IPS-11a (cell line): ENCODE data around the gene RIMS1.

Experiments used
- H3K4me3 ChIP-seq: one replicate; pipeline ENCODE4 v1.5.1; 2013; ENCODE audit warnings: low read depth, low read length, control low read depth

The RIMS1 gene

DNA sequence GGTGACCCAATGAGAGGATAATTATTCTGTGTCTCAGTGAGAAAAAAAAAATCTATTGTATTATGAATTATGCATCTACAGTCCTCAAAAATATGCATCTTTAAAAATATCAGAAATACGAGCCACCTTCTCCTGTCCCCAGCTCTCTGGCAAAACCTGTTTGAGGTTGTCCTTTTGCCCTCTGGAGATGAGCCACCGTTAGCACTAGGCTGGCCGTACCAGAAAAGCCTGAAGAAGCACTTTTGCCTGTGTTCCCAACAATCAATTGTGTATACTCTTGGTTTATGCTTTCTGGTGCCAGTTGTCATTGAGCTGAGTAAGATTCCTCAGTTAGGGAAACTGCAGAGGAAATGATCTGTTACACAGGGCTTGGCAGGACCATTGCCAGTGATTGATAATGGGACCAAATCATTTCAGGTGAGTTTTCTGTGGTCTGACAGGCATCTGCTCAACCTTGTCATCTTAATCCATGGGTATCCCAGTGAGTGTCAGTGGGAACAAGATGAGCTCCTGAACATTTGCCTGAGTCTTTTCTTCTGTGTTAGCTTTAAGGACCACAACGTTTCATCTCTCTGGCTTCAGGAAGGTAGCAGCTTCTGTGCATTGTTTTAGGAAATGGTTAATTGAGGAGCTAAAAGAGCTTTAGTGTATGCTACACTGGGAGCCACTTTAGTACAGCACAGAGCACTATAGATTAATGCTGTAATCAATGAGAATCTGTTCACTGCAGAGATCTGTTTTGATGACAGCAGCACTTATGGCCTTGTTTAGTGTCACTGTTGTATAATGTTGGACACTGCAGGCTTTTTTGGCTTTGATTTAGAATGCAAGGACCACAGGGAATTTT lies 330.1 kb downstream of the RIMS1 start:
- no peak overlapping the region for H3K4me3 ChIP-seq

DNA sequence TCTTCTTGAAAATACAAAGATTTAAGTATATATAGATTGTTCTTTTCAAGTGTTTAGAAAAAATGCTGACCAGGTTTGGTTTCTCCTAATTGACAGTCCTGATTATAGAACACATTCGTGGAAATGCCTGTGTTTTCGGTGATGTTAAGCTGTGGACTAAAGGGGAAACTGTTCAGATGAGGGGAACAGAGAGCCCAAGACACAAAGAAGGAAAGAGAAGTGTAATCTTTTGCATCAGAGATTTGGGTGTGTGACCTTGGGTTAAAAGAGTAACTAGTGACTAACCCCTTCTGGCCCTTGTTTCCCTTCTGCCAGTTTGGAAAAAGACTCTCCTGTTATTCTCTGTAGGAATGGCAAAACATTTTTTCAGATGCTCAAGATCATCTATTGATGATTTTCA lies 331.3 kb downstream of the RIMS1 start:
- no peak overlapping the region for H3K4me3 ChIP-seq

DNA sequence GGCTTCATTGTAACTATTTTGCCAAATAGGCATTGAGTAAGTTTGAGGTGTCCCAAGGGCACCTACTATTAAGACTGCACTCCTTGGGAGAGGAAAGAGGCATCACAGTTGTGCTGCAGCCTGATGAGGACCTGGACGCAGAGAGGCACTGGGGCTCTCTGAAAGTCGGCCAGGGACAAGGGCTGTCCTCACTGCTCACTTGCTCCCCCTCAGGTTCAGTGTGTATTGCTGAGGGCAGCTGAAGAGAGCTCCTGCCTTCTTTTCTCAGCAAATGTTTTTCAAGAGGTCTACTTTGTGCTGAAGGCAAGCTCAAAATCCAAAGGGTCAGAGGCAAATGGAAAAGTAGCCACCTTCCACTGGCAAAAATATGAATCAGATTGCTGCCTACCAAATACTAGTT lies 331.8 kb downstream of the RIMS1 start:
- H3K4me3 ChIP-seq, result no peak overlapping the region

DNA sequence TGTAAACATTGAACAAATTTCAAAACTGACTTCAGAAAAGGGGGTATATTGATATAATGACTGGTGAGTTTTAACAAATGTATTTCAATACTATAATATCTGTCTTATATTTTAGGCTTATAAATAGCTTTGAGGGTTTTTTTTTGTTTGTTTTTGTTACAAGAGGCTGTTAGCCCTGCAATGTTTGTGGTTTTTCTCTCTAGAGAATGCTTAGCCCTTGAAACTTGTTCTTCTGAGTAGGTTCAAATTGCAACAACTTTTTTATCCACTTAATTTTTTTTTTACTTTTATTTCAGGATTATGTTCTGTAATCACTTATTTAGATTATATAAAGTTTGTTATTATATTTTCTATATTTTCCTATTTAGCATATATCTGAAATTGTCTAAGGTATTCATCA lies 333.2 kb downstream of the RIMS1 start:
- no peak overlapping the region for H3K4me3 ChIP-seq

DNA sequence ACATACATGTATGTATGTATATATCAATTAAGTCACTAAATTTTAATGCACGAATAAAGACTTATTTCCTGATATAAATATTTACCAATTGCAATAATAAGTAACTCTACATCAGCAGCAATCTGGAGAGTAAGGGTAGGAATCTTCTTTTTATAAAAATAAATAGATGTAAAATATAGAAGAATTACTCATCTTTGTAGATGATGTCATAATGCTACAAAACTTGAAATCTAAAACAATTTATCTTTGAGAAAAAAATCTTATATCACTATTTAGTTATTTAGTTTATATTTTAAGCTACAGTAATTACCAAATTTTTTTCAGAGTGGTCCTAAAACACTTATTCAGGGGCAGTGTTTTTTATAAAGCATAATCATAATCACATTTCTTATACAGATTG lies 351.7 kb downstream of the RIMS1 start:
- H3K4me3 ChIP-seq, result no peak overlapping the region

DNA sequence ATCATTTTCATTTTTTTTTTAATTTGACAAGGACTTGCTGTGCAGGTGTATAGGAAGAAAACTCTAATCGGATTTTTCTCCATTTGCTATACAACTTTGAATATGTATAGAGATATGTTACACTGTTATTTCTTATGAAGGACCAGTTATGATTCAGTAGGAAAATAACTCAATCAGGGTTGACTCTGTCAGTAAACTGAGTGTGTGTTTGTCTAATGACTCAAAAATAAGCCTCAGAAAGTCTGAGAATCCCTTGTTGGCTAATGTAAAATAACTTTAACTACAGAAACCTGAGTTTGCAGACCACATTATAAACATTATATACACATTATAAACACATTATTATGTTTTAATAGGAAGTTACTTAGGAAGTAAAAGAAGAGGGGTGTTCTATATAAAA lies 352.6 kb downstream of the RIMS1 start:
- no peak overlapping the region for H3K4me3 ChIP-seq

DNA sequence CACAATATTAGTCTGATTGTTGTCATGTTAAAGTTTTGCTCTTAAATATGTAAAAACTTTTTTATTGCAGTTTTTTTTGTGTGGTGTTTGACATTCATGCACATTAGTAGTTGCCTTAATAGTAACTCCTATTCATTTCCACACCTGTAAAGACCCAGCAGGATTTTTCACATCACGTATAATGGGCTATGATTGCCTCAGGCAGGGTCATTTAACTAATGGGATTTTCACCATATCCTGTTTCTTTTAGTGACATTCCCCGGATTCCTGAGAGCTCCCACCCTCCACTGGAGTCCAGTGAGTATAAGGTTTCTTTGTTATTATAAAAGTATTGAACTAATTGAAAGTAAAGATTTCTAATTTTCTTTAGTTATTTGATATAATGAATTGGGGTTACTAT lies 359.2 kb downstream of the RIMS1 start:
- no peak overlapping the region for H3K4me3 ChIP-seq

DNA sequence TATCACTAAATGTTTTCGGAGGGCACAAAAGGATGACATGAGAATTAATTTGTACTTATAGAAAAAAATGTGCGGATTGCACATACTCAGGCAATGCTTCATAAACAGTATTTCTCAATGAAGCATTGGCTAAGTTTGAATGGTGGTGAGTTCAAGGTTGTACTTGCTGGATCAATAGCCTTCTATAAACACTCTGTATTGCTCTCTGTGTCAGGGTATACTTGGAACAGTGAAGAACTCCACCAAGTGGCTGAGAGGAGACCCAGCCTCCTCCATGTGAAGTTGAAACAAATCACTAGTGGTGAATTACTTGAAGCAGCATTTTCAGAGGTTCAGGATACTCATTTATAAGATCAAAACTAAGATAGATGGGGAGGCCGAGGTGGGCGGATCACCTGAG lies 360.6 kb downstream of the RIMS1 start:
- no peak overlapping the region for H3K4me3 ChIP-seq

DNA sequence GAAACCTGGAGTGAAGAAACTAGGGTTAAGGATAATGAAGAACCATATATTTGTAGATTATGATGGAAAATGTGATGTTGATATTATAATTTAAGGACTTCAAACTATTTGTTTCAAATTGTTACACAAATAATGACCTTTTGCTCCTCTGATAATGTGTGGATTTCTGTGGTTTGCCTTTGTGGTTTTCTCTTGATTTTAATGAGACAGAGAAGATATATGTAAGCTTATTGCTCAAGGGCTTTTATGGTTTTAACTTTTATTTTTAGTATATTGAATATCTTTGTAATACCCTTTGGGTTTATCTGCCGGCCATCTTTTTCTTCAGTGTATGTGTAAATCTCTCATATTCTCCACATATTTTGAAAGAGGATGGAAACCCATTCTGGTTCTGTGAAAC lies 362.3 kb downstream of the RIMS1 start:
- H3K4me3 ChIP-seq, result no peak overlapping the region

DNA sequence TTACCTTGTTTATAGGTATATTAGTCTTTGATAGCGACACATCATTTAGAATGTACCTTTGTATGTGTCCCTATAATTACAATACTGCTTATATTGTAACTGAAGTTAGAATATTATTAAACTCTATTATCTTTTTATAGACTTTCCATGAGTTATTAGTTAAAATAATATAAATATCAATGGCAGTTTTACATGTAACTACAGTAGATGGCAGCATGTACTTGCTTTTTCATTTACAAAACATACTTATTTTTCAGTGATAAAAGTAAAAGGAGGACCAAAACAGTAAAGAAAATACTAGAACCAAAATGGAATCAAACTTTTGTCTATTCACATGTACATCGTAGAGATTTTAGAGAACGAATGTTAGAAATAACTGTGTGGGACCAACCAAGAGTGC lies 364.3 kb downstream of the RIMS1 start:
- H3K4me3 ChIP-seq, result no peak overlapping the region

DNA sequence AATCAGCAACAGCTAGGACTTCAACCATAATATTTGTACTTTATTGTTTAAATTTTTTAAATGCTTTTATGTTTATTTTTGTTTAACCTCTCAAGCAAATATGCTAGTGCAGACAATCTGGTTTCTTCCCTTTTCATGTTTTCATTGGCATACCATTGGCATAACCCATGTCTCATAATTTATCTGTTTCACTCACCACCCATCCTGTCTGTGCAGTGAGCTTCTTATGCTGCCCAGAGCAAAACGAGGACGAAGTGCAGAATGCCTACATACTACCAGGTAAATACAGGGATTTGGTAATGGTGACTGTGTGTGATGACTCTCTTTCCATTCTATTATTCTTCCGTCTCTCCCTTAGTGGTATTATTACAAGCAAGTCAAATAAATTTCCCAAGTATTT lies 374.1 kb downstream of the RIMS1 start:
- no peak overlapping the region for H3K4me3 ChIP-seq

DNA sequence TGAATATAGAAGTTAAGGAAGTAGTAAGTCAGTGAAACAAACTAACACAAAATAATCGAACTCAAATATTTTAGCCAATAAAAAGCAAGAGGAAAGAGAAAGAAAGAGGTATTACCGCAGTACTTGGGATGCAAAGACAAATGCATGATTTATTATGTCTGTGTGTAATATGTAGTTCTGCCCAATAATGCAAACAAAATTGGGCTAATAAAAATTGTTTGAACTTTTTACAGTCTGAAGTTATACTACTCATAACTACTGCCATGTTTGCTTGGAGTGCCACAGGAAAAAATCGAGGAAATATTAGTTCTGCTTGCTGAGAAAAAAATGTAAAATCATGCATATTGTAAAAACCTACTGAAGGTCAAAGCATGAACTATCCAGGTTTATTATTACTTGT lies 375.2 kb downstream of the RIMS1 start:
- H3K4me3 ChIP-seq, result no peak overlapping the region

DNA sequence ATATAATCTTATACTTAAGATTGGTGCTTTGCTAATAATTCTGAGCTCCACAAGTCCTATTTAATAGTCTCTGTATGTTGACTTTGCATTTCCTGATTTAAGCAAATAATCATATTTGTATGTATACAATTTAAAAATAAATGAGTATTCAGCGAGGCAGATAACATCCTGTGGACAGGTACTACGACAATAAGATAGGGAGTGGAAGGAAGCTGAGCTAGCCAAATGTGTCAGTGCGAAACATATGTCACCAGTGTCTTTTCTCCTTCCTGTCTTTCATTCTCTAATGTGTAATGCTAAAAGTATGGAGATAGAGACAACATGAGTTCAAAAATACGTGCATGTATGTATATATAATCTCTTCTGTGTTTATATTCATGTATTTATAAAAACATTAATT lies 375.9 kb downstream of the RIMS1 start:
- no peak overlapping the region for H3K4me3 ChIP-seq

DNA sequence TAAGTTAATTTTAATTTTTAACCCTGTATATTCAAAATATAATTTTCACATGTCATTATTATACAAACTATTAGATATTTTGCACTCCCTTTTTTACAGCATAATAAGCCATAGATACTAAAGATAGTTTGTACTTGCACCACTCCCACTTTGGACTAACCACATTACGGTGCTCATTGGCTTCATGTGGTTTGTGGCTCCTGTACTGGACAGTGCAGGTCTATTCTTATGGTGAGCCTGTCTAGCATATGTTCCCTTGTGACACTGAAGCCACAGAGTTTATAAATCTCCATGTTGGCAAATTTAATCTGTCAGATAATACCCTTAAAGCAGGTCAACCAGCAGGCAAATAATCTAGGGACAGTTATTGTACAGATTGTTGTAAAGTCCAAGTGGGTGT lies 381.1 kb downstream of the RIMS1 start:
- H3K4me3 ChIP-seq, result no peak overlapping the region

DNA sequence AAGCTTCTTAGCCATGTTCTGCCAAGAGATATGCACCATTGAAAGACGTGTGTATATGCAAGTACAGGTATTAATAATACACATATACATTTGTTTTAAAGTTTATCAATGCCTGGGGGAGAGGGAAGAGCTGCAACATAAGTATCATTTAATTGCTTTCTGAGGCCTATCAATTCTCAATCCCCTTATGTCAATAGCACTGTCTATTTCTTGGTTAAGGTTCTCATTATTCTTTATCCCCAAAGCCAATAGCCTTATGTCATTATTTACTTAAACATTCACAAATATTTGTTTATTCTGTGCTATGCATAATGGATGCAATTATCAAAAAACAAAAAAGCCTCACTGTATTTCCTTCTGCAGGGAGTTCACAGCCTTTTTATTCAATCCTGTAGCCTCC lies 385.2 kb downstream of the RIMS1 start:
- H3K4me3 ChIP-seq, result no peak overlapping the region

DNA sequence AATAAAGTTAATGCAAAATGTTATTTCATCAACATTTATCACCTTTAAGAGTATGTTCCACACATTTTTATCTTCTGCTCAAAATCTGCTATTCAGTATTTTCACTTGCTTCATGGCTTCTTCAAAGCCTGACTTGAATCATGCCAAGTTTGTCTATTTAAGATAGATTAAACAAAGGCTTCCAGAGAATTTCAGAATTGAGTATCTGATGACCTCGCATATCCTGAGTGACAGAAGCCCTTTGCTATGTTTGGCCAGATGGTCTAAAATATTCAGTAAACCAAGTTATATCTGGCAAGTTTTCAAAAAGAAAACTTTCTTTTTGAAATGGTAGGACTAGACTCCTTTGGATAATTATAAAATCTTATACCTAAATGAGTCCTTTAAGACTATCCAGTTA lies 386.6 kb downstream of the RIMS1 start:
- no peak overlapping the region for H3K4me3 ChIP-seq

DNA sequence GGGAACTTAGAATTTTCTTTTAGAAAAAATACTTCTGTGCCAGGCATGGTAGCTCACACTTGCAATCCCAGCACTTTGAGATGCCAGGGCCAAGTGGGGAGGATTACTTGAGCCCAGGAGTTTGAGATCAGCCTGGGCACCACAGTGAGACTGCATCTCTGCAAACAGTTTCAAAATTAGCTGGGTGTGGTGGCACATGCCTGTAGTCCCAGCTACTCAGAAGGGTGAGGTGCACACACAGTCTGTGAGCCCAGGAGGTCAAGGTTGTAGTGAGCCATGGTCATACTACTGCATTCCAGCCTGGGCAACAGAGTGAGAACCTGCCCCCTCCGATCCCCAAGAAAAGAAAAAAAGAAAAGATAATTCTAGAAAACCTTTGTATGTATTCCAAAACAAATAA lies 389.5 kb downstream of the RIMS1 start:
- no peak overlapping the region for H3K4me3 ChIP-seq

DNA sequence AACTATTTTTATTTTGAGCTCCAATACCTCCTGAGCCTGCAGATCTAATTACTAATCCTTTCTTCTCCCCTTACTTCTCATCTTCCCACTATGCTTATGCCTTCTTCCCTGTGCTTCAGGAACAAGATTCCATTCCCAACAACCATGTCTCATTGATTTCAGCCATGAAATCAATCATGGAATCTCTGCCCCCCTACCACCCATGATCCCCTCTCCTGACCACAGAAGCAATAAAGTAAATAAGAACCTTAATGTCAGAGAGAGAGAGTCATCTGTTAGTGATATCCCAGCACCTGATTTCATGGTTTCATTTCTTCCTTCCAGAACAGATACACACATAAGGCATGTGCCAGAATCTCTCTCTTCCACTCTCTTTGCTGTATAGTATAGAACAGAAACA lies 395.9 kb downstream of the RIMS1 start:
- H3K4me3 ChIP-seq, result no peak overlapping the region

DNA sequence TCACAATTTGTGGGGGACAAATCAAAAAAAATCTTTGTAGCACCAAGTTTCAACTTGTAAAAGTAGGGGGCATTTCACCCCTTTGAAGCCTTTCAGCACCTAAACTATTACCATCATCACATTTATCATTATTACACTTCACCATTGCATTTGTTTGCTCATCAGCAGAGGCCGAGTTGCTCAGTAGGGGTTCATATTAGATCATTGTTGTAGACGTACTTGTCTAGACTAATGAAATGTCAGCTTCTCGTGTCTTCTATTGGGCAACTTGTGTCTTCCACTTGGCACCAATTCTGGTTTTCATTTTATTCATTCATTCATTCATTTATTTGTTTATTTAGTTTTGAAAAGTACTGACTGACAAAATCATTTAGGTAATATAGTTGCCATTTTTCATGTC lies 397.2 kb downstream of the RIMS1 start:
- H3K4me3 ChIP-seq, result no peak overlapping the region

DNA sequence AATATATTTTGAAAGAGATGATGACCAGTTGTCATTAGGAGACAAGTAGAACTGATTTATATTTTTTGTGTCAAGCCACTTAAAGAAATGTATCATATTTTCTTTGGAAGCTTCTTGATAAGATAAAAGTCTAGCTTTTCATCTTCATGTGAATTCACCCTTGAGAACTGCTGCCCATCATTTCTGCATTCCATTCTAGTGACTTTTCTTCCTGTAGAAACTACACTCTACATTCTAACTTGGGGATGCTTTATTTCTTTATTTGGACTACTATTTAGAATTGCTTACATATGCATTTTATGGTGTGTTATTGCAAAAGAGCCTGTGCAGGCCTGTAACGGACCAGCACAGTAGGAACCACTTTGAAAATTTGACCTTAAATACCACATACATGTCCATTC lies 400.6 kb downstream of the RIMS1 start:
- H3K4me3 ChIP-seq, result no peak overlapping the region

DNA sequence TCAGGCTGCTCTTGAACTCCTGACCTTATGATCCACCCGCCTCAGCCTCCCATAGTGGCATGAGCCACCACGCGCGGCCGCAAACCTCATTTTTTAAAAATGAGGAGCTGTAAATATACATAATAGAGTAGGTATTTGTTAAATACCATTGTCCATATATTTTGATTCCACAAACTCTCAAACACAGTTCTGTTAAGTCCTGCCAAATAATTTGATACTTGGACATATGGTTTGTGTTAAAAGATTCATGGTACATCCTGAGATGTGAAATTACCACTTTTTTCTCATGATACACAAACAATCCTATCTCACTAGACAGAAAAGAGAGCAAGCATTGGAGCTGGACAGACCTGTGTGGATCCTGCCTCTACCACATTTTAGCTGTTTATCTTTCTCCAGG lies 401.5 kb downstream of the RIMS1 start:
- no peak overlapping the region for H3K4me3 ChIP-seq

DNA sequence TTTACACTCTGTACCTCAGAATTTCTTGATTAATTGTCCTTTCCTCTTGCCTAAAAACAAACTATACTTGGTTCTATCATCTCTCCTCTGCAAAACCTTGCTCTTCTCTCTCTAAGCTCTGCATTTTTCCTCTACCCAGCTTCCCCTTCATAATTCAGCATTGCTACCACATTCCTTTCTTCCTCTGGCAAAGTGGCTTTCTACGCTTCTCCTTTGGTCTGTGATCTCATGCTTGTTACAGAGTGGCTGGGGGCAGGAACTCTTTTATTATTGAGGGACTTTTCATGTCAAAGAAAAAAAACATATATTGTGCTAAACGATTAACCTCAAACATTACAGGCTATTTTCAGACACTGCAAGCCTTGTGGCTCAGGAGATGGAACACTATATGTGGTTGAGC lies 402.2 kb downstream of the RIMS1 start:
- no peak overlapping the region for H3K4me3 ChIP-seq

DNA sequence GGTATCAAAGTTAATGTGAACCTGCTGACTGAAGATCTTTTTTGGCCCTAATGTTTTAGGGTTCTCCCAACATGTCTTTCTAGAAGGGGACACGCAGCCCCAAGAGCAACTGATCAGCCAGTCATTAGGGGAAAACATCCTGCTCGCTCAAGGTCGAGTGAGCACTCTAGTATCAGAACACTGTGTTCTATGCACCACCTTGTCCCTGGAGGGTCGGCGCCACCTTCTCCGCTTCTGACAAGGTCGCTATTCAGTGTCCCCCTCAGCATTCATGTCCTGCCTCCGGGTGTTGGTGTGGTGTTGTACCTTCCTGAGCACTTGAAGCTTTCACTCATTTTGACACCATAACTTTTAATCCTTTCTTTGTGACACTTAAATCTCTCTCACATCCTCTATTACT lies 404.3 kb downstream of the RIMS1 start:
- H3K4me3 ChIP-seq, result no peak overlapping the region
